GM19467 (cell line): ENCODE data around the gene MS4A6A.
"Not testable (repeated sequence)": the region's sequence is repeated elsewhere in the genome, so short reads cannot be mapped to it uniquely, and the experiment has no call there.

Experiments
- ATAC-seq: cut with Tn5 transposase; IDR thresholded peaks from one replicate; pipeline ENCODE4 v1.9.1; 2021; ENCODE audit warnings: mild to moderate bottlenecking, moderate library complexity; ENCODE audit not compliant: unreplicated experiment

MS4A6A gene

DNA sequence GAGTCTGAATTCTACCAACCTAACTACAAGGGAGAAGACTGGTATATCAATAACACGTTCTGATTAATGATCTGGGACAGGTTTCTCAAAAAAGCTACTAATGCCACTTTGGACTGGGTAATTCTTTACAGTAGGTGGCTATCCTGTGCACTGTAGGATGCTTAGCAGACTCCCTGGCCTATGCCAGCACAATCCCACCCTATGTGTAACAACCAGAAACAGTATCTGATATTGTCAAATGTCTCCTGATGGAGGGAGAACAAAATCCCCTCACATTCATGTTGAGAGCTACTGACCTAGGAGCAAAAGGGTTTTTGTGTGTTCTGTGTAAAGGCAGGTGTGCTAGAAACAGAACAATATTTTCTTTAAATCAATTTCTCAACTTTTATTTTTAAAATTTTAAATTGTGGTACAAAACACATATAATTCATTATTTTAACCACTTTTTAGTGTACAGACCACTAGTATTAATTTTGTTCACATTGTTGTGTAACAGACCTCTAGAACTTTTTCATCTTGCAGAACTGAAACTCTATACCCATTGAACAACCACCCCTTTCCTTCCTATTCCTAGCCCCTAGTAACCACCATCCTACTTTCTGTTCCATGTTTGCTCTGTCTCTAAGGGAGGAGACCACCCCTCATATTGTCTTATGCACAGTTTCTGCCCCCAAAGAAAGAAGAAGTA, 2.1 kb upstream of the MS4A6A start:
- no peak for ATAC-seq

DNA sequence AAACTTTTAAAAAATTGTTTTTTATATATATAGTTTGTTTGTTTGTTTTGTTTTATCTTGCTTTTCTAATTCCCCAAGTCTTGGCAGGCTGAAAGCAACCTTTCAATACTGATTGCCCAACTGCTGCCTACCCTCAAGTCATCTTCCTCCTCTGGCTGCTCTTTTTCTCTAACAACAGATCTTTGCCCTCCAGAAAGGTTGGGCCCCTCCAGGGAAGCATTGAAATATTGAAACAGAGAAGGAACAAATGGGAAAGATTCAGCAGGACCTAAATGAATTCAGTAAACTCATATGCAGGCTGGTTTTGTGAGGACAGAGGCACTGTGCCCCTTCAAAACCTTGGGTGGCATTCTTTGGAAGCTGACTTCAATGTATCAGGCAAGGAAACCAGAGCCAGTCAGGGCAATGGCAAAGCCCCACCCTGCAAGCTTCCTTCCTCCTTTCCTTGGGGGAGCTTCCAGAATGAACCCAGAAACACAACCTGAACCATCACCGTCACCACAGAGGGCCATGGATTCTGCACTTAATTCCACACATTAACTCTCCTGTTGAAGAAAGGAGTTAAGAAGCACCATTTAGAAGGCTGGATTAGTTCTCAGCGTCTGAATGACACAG, 815 bp upstream of the MS4A6A start:
- no peak for ATAC-seq

DNA sequence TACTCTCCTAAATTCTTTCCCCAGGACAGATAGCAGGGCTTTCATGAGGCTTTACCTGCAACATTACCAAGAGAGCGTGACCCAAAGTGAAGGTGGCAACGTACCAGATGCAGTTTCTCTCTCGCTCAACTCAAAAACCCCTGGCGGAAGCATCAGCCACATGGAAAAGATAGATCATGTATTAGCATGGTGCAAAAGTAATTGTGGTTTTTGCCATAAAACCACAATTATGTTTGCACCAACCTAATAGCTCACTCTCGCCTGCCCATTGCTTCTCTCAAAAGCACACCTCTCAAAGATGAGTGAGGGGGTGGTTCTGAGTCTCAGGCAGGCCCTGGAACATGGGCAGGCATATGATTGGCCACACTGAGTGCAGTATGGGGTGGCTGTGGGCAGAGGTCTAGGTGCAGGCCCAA, 7.0 kb downstream of the MS4A6A start:
- no peak for ATAC-seq

DNA sequence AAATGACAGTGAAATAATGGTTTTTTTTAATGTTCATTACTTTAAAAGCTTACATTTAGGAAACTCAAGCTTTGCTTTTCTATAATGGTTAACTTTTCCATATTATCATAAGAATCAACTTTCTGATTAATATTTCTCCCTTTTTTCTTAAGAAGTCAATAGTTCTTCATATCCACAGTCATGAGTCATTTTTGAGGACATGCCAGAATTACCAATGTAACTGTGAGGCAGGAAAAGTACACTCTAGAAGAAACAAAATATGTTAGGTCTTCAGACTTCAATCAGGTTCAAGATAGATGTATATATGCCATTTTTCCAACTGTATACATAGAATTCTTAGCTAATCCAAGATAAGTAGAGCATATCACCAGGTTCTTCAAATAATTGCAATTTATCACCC, 10.9 kb downstream of the MS4A6A start:
- no peak for ATAC-seq

DNA sequence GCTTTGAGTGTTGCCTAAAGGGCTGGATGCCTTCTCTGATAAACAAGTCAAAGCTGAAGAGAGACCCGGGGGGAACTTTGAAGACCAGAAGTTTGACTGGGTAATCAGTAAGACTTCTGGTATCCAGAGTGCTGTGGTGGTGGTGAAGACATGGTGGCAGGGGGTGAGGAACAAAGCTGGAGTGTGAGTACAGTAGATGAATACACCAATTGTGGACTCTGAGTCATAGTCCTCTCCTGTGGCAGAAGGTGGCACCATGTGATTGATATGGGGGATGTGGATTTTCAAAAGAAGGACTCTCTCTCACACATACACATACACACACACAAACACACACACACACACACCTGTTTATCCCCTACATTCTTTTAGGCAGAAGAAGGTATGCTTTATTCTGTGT, 12.3 kb downstream of the MS4A6A start:
- no peak for ATAC-seq

DNA sequence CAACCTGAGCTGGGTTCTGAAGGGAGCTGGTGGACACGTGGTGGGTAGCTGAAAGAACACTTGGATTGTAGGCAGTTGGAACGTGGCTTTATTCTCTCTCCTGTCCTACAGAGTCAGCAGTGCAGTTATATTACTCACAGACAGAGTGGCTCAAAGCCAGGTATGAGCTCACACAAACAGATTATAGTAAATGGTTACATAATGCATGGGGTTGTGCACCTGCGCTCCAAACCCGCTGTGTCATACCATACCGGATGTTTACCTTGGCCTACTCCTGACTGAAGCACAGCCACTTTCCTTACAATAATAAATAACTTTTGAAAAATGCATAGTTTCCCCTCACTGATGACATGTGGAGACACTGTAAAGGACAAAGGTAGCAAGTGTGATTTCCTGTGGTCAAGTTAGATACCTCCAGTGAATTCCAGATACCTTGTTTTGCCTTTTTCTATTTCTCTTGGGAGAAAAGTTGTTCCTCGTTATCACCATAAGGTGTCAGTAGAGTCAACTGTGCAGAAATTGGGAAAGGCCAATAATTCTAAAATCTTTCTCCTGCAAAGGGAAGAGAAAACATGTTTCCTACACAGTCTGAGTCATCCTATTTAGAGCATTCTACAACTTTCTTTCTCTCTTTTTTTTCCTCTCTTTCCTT, 13.5 kb downstream of the MS4A6A start:
- ATAC-seq, result no peak

DNA sequence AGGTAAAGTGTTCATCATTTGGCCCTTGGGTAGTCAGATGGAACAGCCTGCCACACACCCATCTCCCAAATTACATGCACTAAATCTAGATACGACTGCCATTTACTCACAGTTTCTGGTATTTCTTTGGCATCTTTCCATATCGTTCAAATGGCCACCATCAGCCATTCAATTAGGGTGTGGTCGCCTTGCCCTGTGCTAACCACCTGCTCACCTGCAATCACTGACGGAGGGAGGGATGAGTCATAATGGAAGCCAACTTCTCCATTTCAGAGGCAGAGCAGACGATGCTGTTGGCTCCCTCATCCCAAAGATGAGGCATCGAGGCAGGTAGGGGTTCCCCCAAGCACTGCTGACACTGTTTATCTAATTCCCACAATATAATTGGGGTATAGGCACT, 14.6 kb downstream of the MS4A6A start:
- ATAC-seq, result no peak

DNA sequence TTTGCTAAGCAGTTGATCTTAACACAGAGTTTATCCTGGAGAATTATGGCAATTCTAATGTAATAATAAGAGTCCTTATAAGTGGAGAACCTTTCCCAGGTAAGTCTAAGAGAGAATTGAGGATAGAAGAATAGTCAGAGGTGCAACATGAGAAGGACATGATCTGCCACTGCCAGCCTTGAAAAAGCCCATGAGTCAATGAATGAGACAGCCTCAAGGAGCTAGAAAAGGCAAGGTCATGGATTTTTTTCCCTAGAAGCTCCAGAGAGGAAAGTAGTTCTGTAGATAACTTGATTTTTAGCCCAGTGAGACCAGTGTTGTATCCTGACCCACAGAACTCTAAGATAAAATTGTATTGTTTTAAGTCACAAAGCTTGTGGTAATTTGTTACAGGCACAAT, 16.9 kb downstream of the MS4A6A start:
- ATAC-seq, result no peak

DNA sequence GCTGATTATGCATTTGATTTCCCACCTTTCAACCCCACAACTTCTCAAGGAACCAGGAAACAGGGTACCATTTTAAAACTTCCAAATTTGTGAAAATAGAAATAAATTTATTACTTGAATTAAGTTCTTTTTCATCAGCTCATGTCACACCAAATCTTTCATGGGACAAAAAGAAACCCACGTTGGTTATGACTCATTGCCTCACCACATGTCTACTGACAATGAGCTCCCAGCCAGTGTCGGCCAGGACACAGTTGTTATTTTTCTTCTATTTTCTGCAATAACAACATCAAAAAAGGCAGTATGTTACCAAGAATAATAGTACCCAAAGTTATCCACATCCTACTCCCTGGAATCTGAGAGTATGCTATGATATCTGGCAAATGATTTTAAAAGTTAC, 17.3 kb downstream of the MS4A6A start:
- ATAC-seq, result no peak

DNA sequence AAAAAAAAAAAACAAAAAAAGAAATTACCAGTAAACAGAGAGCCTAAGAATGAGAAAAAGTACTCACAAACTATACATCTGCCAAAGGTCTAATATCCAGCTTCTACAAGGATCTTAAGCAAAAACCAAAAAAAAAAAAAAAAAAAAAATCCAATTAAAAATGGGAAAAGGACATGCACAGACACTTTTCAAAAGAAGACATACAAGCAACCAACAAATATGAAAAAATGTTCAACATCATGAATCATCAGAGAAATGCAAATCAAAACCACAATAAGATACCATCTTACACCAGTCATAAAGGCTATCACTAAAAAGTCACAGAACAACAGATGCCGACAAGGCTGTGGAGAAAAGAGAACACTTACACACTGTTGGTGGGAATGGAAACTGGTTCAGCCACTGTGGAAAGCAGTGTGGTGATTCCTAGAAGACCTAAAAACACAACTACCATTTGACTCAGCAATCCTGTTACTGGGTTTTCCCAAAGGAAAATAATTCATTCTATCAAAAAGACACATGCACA, 18.3 kb downstream of the MS4A6A start:
- no peak for ATAC-seq

DNA sequence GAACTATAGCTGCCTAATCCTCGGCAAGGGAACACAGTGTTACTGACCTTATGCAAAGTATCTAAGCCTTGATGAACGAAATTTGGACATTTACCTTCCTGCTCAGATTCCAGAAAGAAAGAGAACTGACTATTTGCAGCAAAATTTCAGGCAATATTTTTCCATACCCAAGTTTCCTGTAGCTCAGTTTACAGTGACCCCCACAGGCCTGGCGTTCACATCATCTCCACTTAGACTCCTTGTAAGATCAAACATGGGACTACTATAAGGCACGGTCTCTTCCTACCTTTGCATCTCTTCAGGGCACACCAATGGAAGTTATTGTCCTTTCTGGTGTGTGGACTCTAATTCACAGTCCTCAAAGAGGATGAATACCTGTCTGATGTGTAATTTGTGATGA, 21.1 kb downstream of the MS4A6A start:
- ATAC-seq, result no peak

DNA sequence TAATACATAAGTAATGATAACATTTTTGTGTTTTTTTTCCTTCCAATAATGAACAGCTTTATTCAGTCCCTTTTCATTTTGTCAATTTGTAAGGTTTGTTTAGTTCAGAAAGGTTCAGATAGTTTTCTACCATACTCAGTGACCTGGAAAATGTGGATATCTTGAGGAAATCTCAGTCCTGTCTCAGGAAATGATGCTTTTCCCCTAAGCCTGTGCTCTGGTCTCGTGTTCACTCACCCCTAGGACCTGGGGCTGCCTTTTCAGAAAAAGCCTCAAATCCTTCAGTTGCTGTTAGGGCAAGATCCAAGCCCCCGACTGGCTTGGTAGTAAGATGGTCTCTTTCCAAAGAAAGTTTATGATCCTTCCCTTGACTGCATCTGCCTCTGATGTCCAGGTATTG, 21.8 kb downstream of the MS4A6A start:
- no peak for ATAC-seq

DNA sequence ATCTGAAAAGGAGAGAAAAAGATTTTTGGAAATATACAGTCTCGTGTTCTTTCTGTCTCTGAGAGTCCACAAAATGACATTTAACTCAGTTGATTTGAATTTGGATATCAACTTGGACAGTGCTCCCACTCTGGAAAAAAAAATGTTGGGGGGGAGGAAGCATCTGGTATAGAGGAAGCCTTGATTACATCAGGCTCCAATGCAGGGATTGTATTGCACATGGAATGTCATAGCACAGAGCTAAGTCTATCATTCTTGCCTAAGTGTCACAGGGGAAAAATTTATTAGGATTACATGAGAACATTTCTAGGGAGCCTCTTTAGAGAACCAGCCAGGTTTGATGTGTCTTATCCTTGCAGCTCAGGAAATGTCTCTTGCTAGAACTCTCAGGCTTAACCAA, 23.0 kb downstream of the MS4A6A start:
- ATAC-seq, result no peak

DNA sequence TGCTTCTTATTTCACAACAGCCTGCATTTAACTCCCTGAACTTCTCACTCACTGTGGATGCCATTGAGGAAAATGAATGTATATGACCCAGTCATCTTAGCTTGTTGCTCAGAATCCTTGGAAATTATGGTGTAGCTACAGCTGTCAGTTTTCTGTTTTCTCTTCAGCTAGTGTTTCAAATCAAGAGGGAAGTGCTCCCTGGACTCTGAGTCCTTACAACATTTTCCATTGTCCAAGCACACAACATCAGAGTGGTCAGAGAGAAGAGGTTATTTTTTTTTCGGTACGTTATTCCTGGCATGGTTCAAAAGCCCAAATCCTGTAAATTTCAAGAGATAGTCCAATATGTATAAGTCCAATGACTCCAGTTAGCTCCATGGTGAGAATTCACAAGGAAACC, 23.6 kb downstream of the MS4A6A start:
- no peak for ATAC-seq

DNA sequence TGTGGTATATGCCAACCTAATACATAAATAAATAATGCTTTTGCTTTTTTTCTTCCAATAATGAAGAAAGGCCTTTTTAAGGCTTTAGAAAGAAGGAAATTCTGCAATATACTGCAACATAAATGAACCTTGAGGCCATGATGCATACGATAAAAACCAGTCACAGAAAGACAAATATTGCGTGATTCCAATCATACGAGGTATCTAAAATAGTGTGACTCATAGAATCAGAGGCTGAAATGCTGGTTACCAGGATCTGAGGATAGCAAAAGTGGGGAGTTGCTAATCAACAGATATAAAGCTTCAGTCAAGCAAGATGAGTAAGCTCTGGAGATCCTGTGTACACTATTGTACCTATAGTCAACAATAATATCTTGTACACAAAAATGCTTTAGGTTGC, 24.2 kb downstream of the MS4A6A start:
- ATAC-seq, result no peak

DNA sequence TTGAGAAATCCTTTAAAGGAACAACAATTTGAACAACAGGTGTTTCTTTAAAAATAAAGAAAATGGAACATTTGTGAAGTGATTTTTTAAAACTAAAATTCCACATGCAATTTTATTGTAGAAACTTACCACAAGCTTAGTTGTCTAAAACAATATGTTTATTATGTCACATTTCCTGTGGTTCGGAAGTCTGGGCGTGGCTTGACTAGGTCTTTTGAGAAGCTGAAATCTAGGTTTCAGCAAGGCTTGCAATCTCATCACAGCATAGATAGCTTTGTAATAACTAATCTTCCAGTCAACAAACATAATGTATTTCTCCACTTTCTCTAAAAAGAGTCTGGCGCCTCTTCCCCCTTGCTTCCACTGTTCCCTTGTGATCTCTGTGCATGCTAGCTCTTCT, 27.0 kb downstream of the MS4A6A start:
- ATAC-seq, result no peak

DNA sequence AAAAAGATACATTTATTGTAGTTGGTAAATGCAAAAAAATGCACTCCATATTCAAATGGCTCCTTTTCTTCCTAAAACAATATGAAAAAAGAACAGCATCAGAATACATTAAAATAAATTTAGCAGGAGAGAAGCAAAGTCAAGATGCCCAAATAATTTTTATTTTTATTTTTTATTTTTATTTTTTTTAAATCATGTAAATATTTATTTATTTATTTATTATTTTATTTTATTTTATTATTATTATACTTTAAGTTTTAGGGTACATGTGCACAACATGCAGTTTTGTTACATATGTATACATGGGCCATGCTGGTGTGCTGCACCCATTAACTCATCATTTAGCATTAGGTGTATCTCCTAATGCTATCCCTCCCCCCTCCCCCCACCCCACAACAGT, 30.2 kb downstream of the MS4A6A start:
- ATAC-seq, result not testable (repeated sequence)

DNA sequence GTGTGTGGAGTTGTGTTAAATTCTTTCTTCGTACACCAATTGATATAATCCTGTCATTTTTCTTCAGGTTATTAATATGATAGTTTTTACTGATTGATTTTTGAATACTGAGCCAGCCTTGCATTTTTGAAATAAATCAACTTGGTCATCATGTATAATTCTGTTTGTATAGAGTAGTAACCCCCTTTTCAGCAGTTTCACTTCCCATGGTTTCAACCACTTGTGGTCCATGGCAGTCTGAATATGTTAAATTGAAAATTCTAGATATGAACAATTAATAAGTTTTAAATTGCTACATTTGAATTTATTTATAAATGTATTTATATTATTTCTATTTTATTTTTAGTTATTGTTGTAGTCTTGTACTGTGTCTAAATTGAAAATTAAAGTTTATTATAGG, 32.6 kb downstream of the MS4A6A start:
- ATAC-seq, result no peak

DNA sequence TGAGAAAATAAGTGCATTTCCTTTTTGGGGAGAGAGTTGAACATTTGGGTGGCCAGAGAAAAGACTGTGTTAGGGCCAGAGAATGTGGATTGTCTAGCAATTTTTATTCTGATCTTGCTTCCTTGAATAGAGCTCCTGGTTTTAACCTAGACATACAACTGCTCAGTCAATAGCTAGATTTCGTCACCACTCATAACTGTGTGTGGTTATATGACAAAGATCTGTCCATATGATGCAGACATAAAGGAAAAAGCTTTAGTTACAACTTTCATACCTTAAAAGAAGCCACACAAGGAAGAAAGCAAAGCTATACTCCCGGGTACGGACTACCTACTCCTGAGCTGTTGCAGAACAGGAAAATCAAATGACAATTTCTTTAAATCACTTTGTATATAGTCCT, 37.2 kb downstream of the MS4A6A start:
- no peak for ATAC-seq

DNA sequence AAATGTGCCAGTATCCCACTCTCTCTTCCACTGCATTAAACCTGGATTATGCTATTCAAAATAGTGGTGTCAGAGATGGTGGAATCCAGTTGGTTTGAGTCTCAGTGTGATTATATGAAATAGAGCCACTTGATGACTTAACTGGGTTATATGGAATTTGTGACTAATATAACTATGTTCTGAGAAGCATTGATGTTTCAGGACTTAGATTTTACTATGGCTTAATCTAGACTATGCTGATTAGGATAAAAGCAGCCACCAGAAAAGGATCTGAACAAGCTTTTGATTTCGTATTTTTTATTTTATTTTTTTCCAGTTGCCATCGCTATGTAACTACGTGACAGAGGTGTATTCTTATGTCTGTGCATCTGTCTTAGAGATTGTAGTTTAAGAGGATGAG, 39.1 kb downstream of the MS4A6A start:
- ATAC-seq, result no peak

DNA sequence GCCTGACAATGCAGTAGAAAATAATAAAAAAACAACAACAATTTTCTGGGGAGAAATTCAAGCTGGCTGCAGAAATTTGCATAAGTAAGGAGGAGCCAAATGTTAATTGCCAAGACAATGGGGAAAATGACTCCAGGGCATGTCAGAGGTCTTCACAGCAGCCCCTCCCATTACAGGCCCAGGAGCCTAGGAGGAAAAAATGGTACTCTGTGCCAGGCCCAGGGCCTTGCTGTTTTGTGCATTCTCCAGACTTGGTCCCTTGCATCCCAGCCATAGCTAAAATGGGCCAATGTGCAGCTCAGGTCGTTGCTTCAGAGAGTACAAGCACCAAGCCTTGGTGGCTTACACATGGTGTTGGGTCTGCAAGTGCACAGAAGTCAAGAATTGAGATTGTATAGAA, 49.0 kb downstream of the MS4A6A start:
- ATAC-seq, result no peak

DNA sequence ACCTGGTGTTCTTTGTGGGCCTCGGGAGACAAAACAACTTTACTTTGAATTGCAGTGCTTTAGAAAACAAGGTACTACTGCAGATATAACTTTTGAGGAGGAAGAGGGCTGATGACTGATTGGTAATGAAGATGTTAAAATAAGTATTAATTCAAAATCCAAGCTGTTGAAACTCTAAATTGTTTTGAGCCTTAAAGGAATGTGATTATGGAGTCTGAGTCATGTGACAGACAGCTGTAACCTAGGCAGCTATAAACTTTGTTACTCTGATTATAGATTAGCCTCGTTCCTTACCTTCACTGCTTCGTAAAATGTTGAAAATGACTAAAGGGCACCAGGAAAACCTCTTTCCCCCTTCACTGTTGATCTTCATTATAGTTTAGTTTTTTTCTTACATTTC, 51.0 kb downstream of the MS4A6A start:
- ATAC-seq, result no peak
